DMS153 treated with DMSO at 0.1 percent for 48 hours (cell line): Measurements from ENCODE around the gene DBX2.
"Not testable (repeated sequence)": the region's sequence is repeated elsewhere in the genome, so short reads cannot be mapped to it uniquely, and the experiment has no call there.

Experiments
- DNase-seq: peaks from one replicate; lab custom pipeline; 2025; ENCODE audit not compliant: unreplicated experiment; lab: John Stamatoyannopoulos, UW

DBX2 gene

DNA sequence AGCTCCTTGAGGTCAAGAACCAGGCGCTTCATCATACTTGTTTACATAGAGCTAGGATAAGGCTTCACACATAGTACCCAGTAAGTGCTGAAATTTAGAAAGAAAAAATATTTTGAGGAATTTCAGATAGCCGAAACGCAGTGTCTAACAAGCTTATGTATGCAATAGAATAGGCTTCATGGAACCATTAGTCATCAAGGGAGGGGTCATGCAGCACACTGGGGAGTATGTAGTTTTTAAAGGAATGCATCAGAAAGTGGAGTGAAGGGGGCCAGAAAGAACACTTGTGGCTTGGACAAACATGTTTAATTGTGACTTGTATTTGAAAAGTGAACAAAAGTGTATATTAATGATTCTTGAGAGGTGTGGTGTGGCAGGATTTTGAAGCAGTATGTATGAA lies 38.1 kb downstream of the DBX2 start:
- DNase-seq, result no peak

DNA sequence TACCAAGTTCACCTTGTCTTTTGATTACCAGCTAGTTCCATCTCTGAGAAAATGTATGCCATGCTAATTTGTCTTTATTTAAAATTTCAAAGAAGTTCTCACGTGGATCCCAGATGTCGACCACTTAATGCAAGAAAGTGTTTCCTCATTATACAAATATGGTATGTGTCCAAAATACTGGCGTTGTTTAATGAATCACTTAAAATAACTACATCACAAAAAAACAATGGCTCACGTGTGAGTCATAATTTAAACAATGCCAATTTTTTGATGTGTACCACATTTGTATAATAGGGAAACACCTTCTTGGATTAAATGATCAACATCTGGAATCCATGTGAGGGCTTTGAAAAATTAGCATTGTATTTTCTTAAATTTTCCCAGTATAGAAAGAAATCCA lies 40.8 kb downstream of the DBX2 start:
- DNase-seq, result no peak

DNA sequence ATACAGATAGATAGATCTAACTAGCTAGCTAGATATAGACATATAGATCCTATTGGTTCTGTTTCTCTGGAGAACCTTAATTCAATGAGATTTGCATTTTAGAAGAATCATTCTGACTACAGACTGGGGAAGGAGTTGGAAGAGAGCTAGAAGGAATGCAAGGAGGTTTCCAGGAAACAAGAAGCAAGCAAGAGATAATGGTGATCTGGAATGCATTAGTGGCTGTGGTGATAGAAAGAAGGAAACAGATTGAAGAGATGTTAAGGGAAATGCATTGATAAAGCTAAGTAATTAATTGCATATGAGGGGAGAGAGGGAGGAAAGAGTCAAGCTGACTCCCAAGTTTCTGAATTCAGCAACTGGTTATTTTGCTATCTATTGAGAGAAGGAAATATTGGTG lies 42.7 kb downstream of the DBX2 start:
- no peak for DNase-seq

DNA sequence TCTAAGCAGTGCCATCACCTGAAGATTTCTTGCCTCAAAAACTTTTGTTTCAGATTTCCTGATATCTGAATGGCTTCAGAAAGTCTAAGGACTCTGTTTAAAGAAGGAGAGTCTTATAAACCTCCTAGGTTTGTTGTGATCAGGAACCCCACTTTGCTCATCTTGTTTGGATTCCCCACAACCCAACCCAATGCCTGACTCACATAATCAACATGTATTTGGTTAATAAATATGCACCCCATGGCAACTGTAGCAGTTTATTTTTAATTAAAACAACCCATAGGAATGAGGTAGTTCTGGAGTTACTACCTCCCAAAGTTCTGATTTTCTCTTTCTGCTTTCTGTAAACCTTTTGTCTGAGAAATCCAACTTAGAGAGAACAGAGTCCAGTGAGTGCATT lies 51.5 kb downstream of the DBX2 start:
- DNase-seq, result no peak

DNA sequence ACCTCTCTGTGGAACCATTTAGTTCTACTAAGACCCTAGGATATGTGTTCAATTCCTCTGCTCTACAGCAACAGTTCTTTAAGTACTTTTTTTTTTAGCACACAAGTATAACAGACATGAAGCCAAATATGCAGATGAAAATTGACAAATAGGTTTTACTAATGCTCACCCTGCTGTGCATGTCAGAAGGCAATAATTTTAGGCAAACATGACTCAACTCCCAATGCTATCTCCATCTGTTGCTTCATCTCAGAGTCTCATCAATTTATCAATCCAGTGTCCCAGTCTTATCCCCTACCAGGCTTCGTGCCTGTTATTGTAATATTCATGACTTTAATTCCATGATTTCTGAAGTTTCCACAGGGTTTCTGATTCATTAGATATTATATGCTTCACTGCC lies 57.7 kb downstream of the DBX2 start:
- no peak for DNase-seq

DNA sequence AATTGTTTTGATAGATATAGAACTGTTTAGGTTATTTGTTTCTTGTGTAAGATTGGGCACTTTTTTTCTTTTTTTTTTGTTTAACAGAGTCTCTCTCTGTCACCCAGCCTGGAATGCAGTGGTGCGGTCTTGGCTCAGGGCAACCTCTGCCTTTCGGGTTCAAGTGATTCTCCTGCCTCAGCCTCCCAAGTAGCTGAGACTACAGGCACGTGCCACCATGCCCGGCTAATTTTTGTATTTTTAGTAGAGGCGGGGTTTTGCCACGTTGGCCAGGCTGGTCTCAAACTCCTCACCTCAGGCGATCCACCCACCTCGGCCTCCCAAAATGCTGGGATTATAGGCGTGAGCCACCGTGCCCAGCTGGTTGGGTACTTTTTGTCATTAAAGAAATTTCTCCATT lies 66.0 kb downstream of the DBX2 start:
- not testable (repeated sequence) for DNase-seq

DNA sequence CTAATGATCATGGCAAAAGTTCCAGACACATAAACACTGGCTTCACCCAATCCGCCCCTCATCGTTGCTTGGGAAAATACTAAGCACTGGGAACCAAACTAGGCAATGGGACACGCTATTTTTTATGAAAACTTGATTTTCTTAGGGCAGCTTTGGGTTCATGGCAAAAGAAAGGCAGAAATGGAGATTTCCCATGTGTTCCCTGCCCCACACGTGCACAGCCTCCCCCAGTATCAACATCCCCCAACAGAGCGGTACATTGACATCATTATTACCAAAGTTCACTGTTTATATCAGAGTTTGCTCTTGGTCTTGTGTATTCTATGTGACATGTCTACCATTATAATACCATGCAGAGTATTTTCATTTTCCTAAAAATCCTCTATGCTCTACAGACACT lies 71.0 kb downstream of the DBX2 start:
- no peak for DNase-seq

DNA sequence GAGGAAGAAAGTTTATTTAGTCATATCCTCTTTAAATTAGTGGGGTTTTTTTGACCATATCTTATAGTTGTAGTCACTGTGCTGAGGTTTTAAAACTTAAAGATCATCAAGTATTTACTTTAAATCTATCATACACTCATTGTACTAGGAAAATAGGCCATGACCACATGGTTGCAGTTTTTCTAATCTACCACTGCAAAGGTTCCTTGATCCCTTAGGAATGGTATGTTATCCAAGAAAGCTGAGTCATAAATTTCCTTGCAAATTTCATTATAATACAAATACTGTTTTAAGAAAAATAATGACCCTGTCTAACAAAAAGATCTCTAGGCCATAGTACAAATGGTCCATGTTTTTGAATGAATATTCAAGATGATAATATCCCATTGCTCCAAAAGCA lies 74.7 kb downstream of the DBX2 start:
- DNase-seq, result no peak

DNA sequence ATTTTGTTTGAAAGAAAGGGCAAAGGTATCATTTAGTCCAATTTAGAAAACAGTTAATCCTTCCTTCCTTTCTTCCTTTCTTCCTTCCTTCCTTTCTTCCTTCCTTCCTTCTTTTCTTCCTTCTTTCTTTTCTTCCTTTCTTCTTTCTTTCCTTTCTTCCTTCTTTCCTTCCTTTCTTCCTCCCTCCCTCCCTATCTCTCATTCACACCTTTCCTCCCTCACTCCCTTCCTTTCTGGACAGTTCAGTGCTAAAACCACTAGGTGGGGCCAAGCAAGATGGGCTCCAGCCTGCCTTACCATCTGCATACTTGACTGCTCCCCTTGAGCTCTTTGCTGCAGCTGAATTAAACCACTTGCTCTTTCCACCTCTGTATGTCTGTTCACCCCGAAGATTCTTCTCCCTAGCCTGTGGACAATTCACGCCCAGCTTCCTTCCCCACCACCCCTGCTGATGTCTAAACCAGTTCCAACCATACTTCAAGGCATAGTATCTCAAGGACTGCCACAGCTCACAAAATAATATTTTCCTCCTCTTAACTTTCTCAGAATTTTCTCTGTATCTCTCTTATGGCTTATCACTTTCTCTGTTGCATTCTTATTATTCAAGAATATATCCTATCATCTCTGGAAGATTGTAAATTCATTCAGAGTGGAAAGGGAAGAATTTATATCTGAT lies 78.0 kb downstream of the DBX2 start:
- DNase-seq, result no peak

DNA sequence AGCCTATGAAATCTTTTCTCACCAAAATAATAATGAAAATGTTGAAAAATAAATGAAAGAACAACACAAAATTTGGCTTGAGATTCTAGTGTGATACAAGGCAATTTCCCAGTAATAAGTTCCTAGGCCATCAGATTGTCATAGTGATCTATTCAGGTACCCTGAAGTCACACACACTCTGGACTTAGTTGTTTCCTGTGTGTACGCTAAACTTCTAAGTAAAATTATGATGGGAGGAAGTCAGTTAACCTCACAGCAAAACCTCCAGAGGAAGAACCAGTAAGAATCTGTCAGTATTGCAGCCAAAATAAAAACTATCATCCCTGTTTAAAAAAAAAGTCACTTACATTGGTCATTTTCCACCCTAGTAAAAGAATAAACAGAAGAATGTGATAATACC lies 81.9 kb downstream of the DBX2 start:
- no peak for DNase-seq
